ENCODE data around the gene AP1G1.
"Not testable (repeated sequence)": the region's sequence is repeated elsewhere in the genome, so short reads cannot be mapped to it uniquely, and the experiment has no call there.

GRCh38 chr16:71832112-71832511 is 23.5 kb upstream of the AP1G1 start:
- not testable (repeated sequence) for TF ChIP-seq EZH2 (IDR thresholded peaks at IDR 0.05; ENCODE audit: borderline replicate concordance, low read length)
- TF ChIP-seq, protein P1, sequence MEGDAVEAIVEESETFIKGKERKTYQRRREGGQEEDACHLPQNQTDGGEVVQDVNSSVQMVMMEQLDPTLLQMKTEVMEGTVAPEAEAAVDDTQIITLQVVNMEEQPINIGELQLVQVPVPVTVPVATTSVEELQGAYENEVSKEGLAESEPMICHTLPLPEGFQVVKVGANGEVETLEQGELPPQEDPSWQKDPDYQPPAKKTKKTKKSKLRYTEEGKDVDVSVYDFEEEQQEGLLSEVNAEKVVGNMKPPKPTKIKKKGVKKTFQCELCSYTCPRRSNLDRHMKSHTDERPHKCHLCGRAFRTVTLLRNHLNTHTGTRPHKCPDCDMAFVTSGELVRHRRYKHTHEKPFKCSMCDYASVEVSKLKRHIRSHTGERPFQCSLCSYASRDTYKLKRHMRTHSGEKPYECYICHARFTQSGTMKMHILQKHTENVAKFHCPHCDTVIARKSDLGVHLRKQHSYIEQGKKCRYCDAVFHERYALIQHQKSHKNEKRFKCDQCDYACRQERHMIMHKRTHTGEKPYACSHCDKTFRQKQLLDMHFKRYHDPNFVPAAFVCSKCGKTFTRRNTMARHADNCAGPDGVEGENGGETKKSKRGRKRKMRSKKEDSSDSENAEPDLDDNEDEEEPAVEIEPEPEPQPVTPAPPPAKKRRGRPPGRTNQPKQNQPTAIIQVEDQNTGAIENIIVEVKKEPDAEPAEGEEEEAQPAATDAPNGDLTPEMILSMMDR (conservative IDR thresholded peaks at IDR 0.05 in 1 of 2, IDR thresholded peaks at IDR 0.05 in 1 of 2; ENCODE audit: extremely low read depth in 1 of 2, insufficient read depth in 1 of 2, low read depth in 1 of 2, low read length in 2 of 2): not testable (repeated sequence)
